OCI-LY3 (cell line): Measurements from ENCODE around the gene RANBP9.

Source experiments
- H2AFZ ChIP-seq: fragments of 200-600, 300-600 bp; shearing (Covaris generic); 2 replicates; pipeline ENCODE4 v1.6.0; 2014; ENCODE audit warnings: antibody characterized with exemption, low read depth, low read length
- H3K27ac ChIP-seq: fragments of 200-600, 300-600 bp; sonication (generic); 2 replicates; pipeline ENCODE4 v1.5.1; 2014; ENCODE audit warnings: mild to moderate bottlenecking, low read length, moderate library complexity, mixed read lengths
- H3K27me3 ChIP-seq: fragments of 200-600, 300-600 bp; sonication (generic); 2 replicates; pipeline ENCODE4 v1.6.1; 2014; ENCODE audit warnings: low read depth, low read length, mixed read lengths
- H3K36me3 ChIP-seq: fragments of 200-600, 300-600 bp; sonication (generic); replicated peaks from 2 replicates; pipeline ENCODE3; 2014; ENCODE audit warnings: low read depth, low read length, mixed read lengths
- H3K4me1 ChIP-seq: fragments of 300-600, 200-600 bp; sonication (generic); 2 replicates; pipeline ENCODE4 v1.6.1; 2014; ENCODE audit warnings: low read length, mixed read lengths
- H3K4me2 ChIP-seq: fragments of 200-600, 300-600 bp; sonication (generic); 2 replicates; pipeline ENCODE4 v1.6.1; 2014; ENCODE audit warnings: low read length, mixed read lengths
- H3K4me3 ChIP-seq: fragments of 300-600, 200-600 bp; sonication (generic); 2 replicates; pipeline ENCODE4 v1.5.1; 2014; ENCODE audit warnings: antibody characterized with exemption, mild to moderate bottlenecking, low read length, moderate library complexity
- H3K79me2 ChIP-seq: fragments of 300-600, 200-600 bp; shearing (Covaris generic); 2 replicates; pipeline ENCODE4 v1.6.1; 2014; ENCODE audit warnings: mild to moderate bottlenecking, low read length, mixed read lengths
- H3K9ac ChIP-seq: fragments of 300-600, 200-600 bp; shearing (Covaris generic); 2 replicates; pipeline ENCODE4 v1.6.0; 2014; ENCODE audit warnings: mild to moderate bottlenecking, low read length, moderate library complexity
- H3K9me3 ChIP-seq: fragments of 200-600, 300-600 bp; shearing (Covaris generic); 2 replicates; pipeline ENCODE4 v1.6.1; 2014; ENCODE audit warnings: low read length, mixed read lengths; ENCODE audit not compliant: insufficient read depth
- H4K20me1 ChIP-seq: fragments of 200-600, 300-600 bp; sonication (generic); 2 replicates; pipeline ENCODE4 v1.6.1; 2016; ENCODE audit warnings: low read length, mixed read lengths; ENCODE audit not compliant: insufficient read depth
- CTCF ChIP-seq: fragments of 200-600, 300-600 bp; sonication (generic); IDR thresholded peaks from 2 replicates; pipeline ENCODE4 v1.5.1; 2014; ENCODE audit warnings: antibody characterized with exemption, low read length, low read depth
- EZH2phosphoT487 ChIP-seq: fragments of 200-600 bp; shearing (Covaris generic); IDR thresholded peaks from 2 replicates; pipeline ENCODE4 v1.6.1; 2018; ENCODE audit warnings: antibody characterized with exemption, mixed run types, low read depth

The RANBP9 gene

GRCh38 chr6:13716955-13717295, 5.3 kb upstream of the RANBP9 start:
- no peaks in the 10 kb centered on the region for H3K36me3 ChIP-seq
- TF ChIP-seq CTCF: no peak
- no peaks in the 10 kb centered on the region for H3K27me3 ChIP-seq
- H2AFZ ChIP-seq: no peak overlapping the region
- H3K79me2 ChIP-seq: no peaks in the 10 kb centered on the region
- H3K4me3 ChIP-seq: no peak overlapping the region
- peaks cover 14% of the 10 kb centered on the region for H3K4me1 ChIP-seq
- no peak overlapping the region for H3K9ac ChIP-seq
- no peak overlapping the region for H3K27ac ChIP-seq
- H3K4me2 ChIP-seq: no peak overlapping the region
- H3K9me3 ChIP-seq: no peaks in the 10 kb centered on the region
- no peaks in the 10 kb centered on the region for H4K20me1 ChIP-seq

- TF ChIP-seq CTCF (no peak), EZH2phosphoT487 (no peak)
- no peaks in the 10 kb centered on the region for H3K79me2 ChIP-seq
- no peaks in the 10 kb centered on the region for H4K20me1 ChIP-seq
- H3K36me3 ChIP-seq: no peaks in the 10 kb centered on the region
- peaks cover 14% of the 10 kb centered on the region for H3K4me1 ChIP-seq
- H3K4me3 ChIP-seq: no peak overlapping the region
- no peaks in the 10 kb centered on the region for H3K9me3 ChIP-seq
- H2AFZ ChIP-seq: no peak overlapping the region
- no peak overlapping the region for H3K4me2 ChIP-seq
- H3K27ac ChIP-seq: no peak overlapping the region
- H3K9ac ChIP-seq: no peak overlapping the region
- no peaks in the 10 kb centered on the region for H3K27me3 ChIP-seq
These were observed 4.8 kb upstream of the RANBP9 start for GRCh38 chr6:13716225-13716954.

- Histone ChIP-seq H3K27ac (no peak overlapping the region), H4K20me1 (peaks cover 3% of the 10 kb centered on the region; the same call in 1 of the 2 replicates), H3K4me2 (no peak overlapping the region), H3K9me3 (no peaks in the 10 kb centered on the region), H3K9ac (no peak overlapping the region), H3K4me3 (no peak overlapping the region), H3K4me1 (peaks cover 14% of the 10 kb centered on the region), H3K27me3 (no peaks in the 10 kb centered on the region), H2AFZ (no peak overlapping the region), H3K79me2 (peaks cover 5% of the 10 kb centered on the region), H3K36me3 (no peaks in the 10 kb centered on the region)
- TF ChIP-seq EZH2phosphoT487 (no peak), CTCF (no peak)
These were observed 3.8 kb upstream of the RANBP9 start for GRCh38 chr6:13715444-13715883.

- TF ChIP-seq CTCF (no peak), EZH2phosphoT487 (no peak)
- peak overlapping the region; percentile 84 for H3K27ac ChIP-seq
These were observed 914 bp upstream of the RANBP9 start for GRCh38 chr6:13712599-13712898.

More at GRCh38 chr6:13712599-13712898, 914 bp upstream of the RANBP9 start:
- peak overlapping the region; percentile 87 for H3K9ac ChIP-seq
- H3K79me2 ChIP-seq: peaks cover 34% of the 10 kb centered on the region
- H3K9me3 ChIP-seq: no peaks in the 10 kb centered on the region
- H3K27me3 ChIP-seq: no peaks in the 10 kb centered on the region
- H4K20me1 ChIP-seq: peaks cover 21% of the 10 kb centered on the region
- H3K4me3 ChIP-seq: peak overlapping the region; percentile 89
- peaks cover 28% of the 10 kb centered on the region for H3K4me1 ChIP-seq
- H3K4me2 ChIP-seq: peak overlapping the region; percentile 80
- no peaks in the 10 kb centered on the region for H3K36me3 ChIP-seq
- H2AFZ ChIP-seq: peak overlapping the region; percentile 66; the same call in 1 of the 2 replicates
